ENCODE data around the gene TCERG1L.

DNA sequence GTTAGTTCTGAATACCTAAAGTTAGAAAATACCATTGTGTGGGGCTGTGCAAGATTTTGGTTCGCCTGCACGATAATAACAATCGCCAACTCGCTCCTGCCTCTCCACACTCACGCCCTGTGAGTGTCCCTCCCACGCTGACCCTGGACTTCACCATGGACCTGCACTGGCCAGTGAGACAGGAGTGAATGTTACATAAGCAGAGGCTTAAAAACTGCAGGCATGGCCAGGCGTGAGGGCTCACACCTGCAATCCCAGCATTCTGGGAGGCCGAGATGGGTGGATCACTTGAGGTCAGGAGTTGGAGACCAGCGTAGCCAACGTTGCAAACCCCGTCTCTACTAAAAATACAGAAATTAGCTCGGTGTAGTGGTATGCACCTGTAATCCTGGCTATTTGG lies 68.4 kb downstream of the TCERG1L start:
- TF ChIP-seq, protein P1, sequence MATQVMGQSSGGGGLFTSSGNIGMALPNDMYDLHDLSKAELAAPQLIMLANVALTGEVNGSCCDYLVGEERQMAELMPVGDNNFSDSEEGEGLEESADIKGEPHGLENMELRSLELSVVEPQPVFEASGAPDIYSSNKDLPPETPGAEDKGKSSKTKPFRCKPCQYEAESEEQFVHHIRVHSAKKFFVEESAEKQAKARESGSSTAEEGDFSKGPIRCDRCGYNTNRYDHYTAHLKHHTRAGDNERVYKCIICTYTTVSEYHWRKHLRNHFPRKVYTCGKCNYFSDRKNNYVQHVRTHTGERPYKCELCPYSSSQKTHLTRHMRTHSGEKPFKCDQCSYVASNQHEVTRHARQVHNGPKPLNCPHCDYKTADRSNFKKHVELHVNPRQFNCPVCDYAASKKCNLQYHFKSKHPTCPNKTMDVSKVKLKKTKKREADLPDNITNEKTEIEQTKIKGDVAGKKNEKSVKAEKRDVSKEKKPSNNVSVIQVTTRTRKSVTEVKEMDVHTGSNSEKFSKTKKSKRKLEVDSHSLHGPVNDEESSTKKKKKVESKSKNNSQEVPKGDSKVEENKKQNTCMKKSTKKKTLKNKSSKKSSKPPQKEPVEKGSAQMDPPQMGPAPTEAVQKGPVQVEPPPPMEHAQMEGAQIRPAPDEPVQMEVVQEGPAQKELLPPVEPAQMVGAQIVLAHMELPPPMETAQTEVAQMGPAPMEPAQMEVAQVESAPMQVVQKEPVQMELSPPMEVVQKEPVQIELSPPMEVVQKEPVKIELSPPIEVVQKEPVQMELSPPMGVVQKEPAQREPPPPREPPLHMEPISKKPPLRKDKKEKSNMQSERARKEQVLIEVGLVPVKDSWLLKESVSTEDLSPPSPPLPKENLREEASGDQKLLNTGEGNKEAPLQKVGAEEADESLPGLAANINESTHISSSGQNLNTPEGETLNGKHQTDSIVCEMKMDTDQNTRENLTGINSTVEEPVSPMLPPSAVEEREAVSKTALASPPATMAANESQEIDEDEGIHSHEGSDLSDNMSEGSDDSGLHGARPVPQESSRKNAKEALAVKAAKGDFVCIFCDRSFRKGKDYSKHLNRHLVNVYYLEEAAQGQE (IDR thresholded peaks at IDR 0.05; ENCODE audit: insufficient read depth in 1 of 2, low read depth in 2 of 2, low read length in 2 of 2), result no peak
- TF ChIP-seq TAF1 (IDR thresholded peaks at IDR 0.05; ENCODE audit: borderline replicate concordance, insufficient read depth, low read length), result no peak
- no peak for TF ChIP-seq POLR2AphosphoS5 (IDR thresholded peaks at IDR 0.05; ENCODE audit: low read depth, low read length)
